Neural cell (in vitro differentiated cells): ENCODE measurements around the gene LSAMP. TPM values are rescaled to one million over a fixed set of nuclear protein-coding genes. Genes with fewer than 3 reads are reported as not detected.
A peak's percentile ranks its signal among the peaks of the same experiment; 100 is the strongest.

ENCODE experiments used
- H2AFZ ChIP-seq: fragments of 200-600, 300-800 bp; sonication (generic), shearing (Covaris generic); 2 replicates; pipeline ENCODE4 v1.6.0; 2014; ENCODE audit warnings: low read depth, mild to moderate bottlenecking, antibody characterized with exemption, low read length, moderate library complexity
- H3F3A ChIP-seq: fragments of 200-600 bp; shearing (Covaris generic); 2 replicates; pipeline ENCODE4 v1.6.1; 2016; ENCODE audit warnings: mild to moderate bottlenecking, moderate library complexity, mixed read lengths, antibody characterized with exemption, low read length; ENCODE audit not compliant: insufficient read depth, poor library complexity, severe bottlenecking
- H3K27ac ChIP-seq: fragments of 200-600, 300-800 bp; sonication (generic), shearing (Covaris generic); 2 replicates; pipeline ENCODE4 v1.5.1; 2014; ENCODE audit warnings: mild to moderate bottlenecking, low read length, moderate library complexity
- H3K27me3 ChIP-seq: fragments of 300-800, 200-600 bp; sonication (generic), shearing (Covaris generic); 2 replicates; pipeline ENCODE4 v1.6.0; 2014; ENCODE audit warnings: mild to moderate bottlenecking, low read depth, low read length, moderate library complexity; ENCODE audit not compliant: insufficient read depth
- H3K36me3 ChIP-seq: fragments of 300-800, 200-600 bp; sonication (generic), shearing (Covaris generic); 2 replicates; pipeline ENCODE4 v1.5.1; 2014; ENCODE audit warnings: mild to moderate bottlenecking, antibody characterized with exemption, low read length, moderate library complexity; ENCODE audit not compliant: insufficient read depth
- H3K4me2 ChIP-seq: fragments of 300-800, 200-600 bp; sonication (generic), shearing (Covaris generic); 2 replicates; pipeline ENCODE4 v1.6.0; 2014; ENCODE audit warnings: mild to moderate bottlenecking, low read length
- H3K4me3 ChIP-seq: fragments of 300-800, 200-600 bp; sonication (generic), shearing (Covaris generic); 2 replicates; pipeline ENCODE4 v1.5.1; 2014; ENCODE audit warnings: mild to moderate bottlenecking, low read length, moderate library complexity
- H3K79me2 ChIP-seq: fragments of 200-600 bp; shearing (Covaris generic); replicated peaks from 2 replicates; pipeline ENCODE4 v1.6.0; 2014; ENCODE audit warnings: mild to moderate bottlenecking, low read length, moderate library complexity; ENCODE audit not compliant: insufficient read depth
- H3K9ac ChIP-seq: fragments of 300-800, 200-600 bp; sonication (generic), shearing (Covaris generic); 2 replicates; pipeline ENCODE4 v1.6.1; 2016; ENCODE audit warnings: mild to moderate bottlenecking, low read length, mixed read lengths
- H3K9me2 ChIP-seq: fragments of 200-600 bp; shearing (Covaris generic); 2 replicates; pipeline ENCODE4 v1.6.1; 2016; ENCODE audit warnings: mild to moderate bottlenecking, low read length, mixed read lengths; ENCODE audit not compliant: insufficient read depth
- H3K9me3 ChIP-seq: fragments of 200-600, 300-800 bp; sonication (generic), shearing (Covaris generic); 2 replicates; pipeline ENCODE4 v1.6.1; 2016; ENCODE audit warnings: mild to moderate bottlenecking, mixed run types, low read length, moderate library complexity, mixed read lengths
- H4K20me1 ChIP-seq: fragments of 200-600 bp; shearing (Covaris generic); 2 replicates; pipeline ENCODE4 v1.6.1; 2016; ENCODE audit warnings: mild to moderate bottlenecking, mixed run types; ENCODE audit not compliant: insufficient read depth
- CTCF ChIP-seq: fragments of 450-650 bp; IDR thresholded peaks from 2 replicates; pipeline ENCODE4 v1.5.1; 2014; ENCODE audit warnings: antibody characterized with exemption, mild to moderate bottlenecking, moderate library complexity; ENCODE audit not compliant: poor library complexity, severe bottlenecking
- EP300 ChIP-seq: fragments of 450-650 bp; conservative IDR thresholded peaks from 2 replicates; pipeline ENCODE4 v1.6.1; 2014; ENCODE audit warnings: antibody characterized with exemption, mild to moderate bottlenecking, moderate library complexity; ENCODE audit not compliant: poor library complexity, severe bottlenecking
- EZH2 ChIP-seq: fragments of 200-600, 300-800 bp; shearing (Covaris generic), sonication (generic); IDR thresholded peaks from 2 replicates; pipeline ENCODE4 v1.6.1; 2014; ENCODE audit warnings: antibody characterized with exemption, low read length, borderline replicate concordance, mild to moderate bottlenecking; ENCODE audit not compliant: insufficient read depth, poor library complexity, severe bottlenecking
- MXI1 ChIP-seq: fragments of 450-650 bp; conservative IDR thresholded peaks from 2 replicates; pipeline ENCODE4 v1.6.1; 2014; ENCODE audit warnings: antibody characterized with exemption, mild to moderate bottlenecking; ENCODE audit not compliant: poor library complexity, severe bottlenecking
- POLR2AphosphoS5 ChIP-seq: IDR thresholded peaks from 2 replicates; pipeline ENCODE4 v1.6.1; 2012
- RAD21 ChIP-seq: fragments of 450-650 bp; conservative IDR thresholded peaks from 2 replicates; pipeline ENCODE4 v1.6.1; 2014; ENCODE audit warnings: antibody characterized with exemption, mild to moderate bottlenecking, moderate library complexity
- REST ChIP-seq: IDR thresholded peaks from 2 replicates; pipeline ENCODE4 v1.6.1; 2012; ENCODE audit warnings: borderline replicate concordance
- SMC3 ChIP-seq: fragments of 450-650 bp; conservative IDR thresholded peaks from 2 replicates; pipeline ENCODE4 v1.6.1; 2014; ENCODE audit warnings: antibody characterized with exemption, mild to moderate bottlenecking, moderate library complexity; ENCODE audit not compliant: poor library complexity
- TAF1 ChIP-seq: IDR thresholded peaks from 2 replicates; pipeline ENCODE4 v1.6.1; 2012; ENCODE audit warnings: low read depth
- polyA plus RNA-seq: library from polyadenylated mRNA; depleted of rRNA; stranded (reverse); fragments of >200 nt; gene quantifications from 2 replicates; pipeline ENCODE4 v1.2.3, GENCODE V29; 2014

The LSAMP gene
- polyA plus RNA-seq, 1 donor from 2014 or later, result 93.6 TPM

- no peaks in the 10 kb centered on the region for H3F3A ChIP-seq
- H3K27ac ChIP-seq, result no peak overlapping the region
- H3K79me2 ChIP-seq, result peaks cover 12% of the 10 kb centered on the region
- H4K20me1 ChIP-seq, result no peaks in the 10 kb centered on the region
- TF ChIP-seq CTCF (no peak), EP300 (no peak), REST (no peak), TAF1 (no peak), RAD21 (no peak), MXI1 (no peak)
- H3K36me3 ChIP-seq, result no peaks in the 10 kb centered on the region
- peak overlapping the region; percentile 72 for H3K4me3 ChIP-seq
- peak overlapping the region; percentile 52 for H3K4me2 ChIP-seq
- H3K27me3 ChIP-seq, result no peaks in the 10 kb centered on the region
- no peak overlapping the region for H2AFZ ChIP-seq
- H3K9ac ChIP-seq, result peak overlapping the region; percentile 57
- no peaks in the 10 kb centered on the region for H3K9me2 ChIP-seq
- H3K9me3 ChIP-seq, result no peaks in the 10 kb centered on the region
Measured at GRCh38 chr3:116444115-116444747, 1.1 kb downstream of the LSAMP start.

- Histone ChIP-seq H3K27me3 (no peaks in the 10 kb centered on the region), H3F3A (no peaks in the 10 kb centered on the region), H3K4me2 (peak overlapping the region; percentile 52), H3K79me2 (peaks cover 12% of the 10 kb centered on the region), H3K9ac (no peak overlapping the region), H3K9me2 (no peaks in the 10 kb centered on the region), H3K4me3 (peak overlapping the region; percentile 72), H4K20me1 (no peaks in the 10 kb centered on the region), H2AFZ (no peak overlapping the region), H3K9me3 (no peaks in the 10 kb centered on the region), H3K36me3 (no peaks in the 10 kb centered on the region), H3K27ac (no peak overlapping the region)
- TF ChIP-seq SMC3, result no peak
- no peak for TF ChIP-seq EZH2
- TF ChIP-seq MXI1, result no peak
- TF ChIP-seq EP300, result no peak
- no peak for TF ChIP-seq RAD21
- no peak for TF ChIP-seq TAF1
- TF ChIP-seq CTCF, result no peak
- TF ChIP-seq POLR2AphosphoS5, result no peak
- TF ChIP-seq REST, result no peak
Measured at GRCh38 chr3:116443191-116443661, 2.1 kb downstream of the LSAMP start.
